Chondrocyte (in vitro differentiated cells): ENCODE data around the gene NPAS2. TPM values are rescaled to one million over a fixed set of nuclear protein-coding genes. Genes with fewer than 3 reads are reported as not detected.
A peak's percentile ranks its signal among the peaks of the same experiment; 100 is the strongest.

Experiments
- DNase-seq: peaks from one replicate; pipeline ENCODE4 v3.0.0; 2021; ENCODE audit warnings: mixed read lengths, low spot score
- H3K27ac Mint-ChIP-seq: one replicate; pipeline ENCODE4 v1.8.0; 2021; ENCODE audit warnings: mild to moderate bottlenecking, moderate library complexity, mixed read lengths; ENCODE audit not compliant: unreplicated experiment
- H3K27me3 Mint-ChIP-seq: 2 replicates; pipeline ENCODE4 v1.8.0; 2021; ENCODE audit warnings: low read depth, mixed read lengths
- H3K36me3 Mint-ChIP-seq: 2 replicates; pipeline ENCODE4 v1.8.0; 2021; ENCODE audit warnings: low read depth, mixed read lengths
- H3K4me1 Mint-ChIP-seq: 2 replicates; pipeline ENCODE4 v1.8.0; 2021; ENCODE audit warnings: low read depth, mild to moderate bottlenecking, mixed read lengths
- H3K4me3 Mint-ChIP-seq: one replicate; pipeline ENCODE4 v1.8.0; 2021; ENCODE audit warnings: mild to moderate bottlenecking, moderate library complexity, mixed read lengths; ENCODE audit not compliant: unreplicated experiment
- H3K9me3 Mint-ChIP-seq: 2 replicates; pipeline ENCODE4 v1.8.0; 2021; ENCODE audit warnings: low read depth, mixed read lengths
- total RNA-seq: library from RNA; stranded (reverse); gene quantifications from 3 replicates; pipeline ENCODE4 v1.2.1, GENCODE V29; 2021
- TF ChIP-seq, protein P1 (sequence below): fragments of 200-600 bp; sonication (generic); IDR thresholded peaks from 2 replicates; pipeline ENCODE4 v1.5.0; 2021; ENCODE audit warnings: antibody characterized with exemption, mild to moderate bottlenecking, moderate library complexity

The NPAS2 gene
- total RNA-seq, 1 donor from 2014 or later = 25.6 TPM

DNA sequence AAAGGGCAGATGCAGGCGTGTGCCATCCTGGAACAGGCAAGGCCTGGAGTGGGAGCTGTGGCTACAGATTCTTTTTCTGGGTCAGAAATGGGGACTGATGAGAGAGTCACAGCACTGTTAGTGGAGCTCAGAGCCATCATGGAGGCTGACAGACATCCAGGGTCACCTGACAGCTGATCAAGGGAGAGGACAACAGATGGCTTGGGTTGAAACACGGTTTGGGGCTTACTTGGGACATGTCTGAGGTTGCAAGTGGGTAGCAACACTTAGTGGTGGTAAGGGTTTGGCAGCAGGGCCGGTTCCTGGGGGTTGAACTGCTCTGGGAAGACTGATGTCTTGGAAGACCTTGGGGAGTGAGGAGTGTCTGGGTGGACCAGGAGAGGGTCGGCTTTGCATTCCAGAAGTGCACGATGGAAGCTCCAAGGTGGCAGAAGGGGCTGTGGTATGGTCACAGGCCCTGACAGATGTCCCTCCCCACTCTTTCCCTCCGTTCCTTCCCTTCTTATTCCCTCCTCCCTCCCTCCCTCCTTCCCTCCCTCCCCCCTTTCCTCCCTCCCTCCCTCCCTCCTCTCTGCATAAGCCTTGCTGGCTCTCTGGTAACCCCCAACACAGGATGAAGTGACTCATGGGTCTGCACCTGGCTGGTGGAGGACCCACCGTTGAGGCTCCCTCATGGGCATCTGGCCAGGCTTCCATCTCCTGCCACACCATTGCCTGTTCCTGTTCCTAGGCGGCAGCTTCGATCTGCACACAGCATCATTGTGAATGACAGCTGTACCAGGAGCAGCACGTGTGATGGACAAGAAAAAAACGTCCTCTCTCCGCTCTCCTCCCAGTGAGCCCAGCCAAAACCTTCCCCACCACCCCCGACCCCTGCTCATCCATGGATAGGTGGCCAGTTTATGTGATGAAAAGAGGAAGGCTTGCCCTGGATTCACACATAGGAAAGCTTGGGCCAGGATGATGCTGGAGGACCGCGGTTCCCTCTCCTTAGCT lies 118.4 kb downstream of the NPAS2 start:
- no peaks in the 10 kb centered on the region for H3K27me3 Mint-ChIP-seq
- DNase-seq = no peak
- H3K27ac Mint-ChIP-seq = no peak overlapping the region
- H3K4me1 Mint-ChIP-seq = peaks cover 31% of the 10 kb centered on the region
- no peaks in the 10 kb centered on the region for H3K9me3 Mint-ChIP-seq
- TF ChIP-seq, protein P1, sequence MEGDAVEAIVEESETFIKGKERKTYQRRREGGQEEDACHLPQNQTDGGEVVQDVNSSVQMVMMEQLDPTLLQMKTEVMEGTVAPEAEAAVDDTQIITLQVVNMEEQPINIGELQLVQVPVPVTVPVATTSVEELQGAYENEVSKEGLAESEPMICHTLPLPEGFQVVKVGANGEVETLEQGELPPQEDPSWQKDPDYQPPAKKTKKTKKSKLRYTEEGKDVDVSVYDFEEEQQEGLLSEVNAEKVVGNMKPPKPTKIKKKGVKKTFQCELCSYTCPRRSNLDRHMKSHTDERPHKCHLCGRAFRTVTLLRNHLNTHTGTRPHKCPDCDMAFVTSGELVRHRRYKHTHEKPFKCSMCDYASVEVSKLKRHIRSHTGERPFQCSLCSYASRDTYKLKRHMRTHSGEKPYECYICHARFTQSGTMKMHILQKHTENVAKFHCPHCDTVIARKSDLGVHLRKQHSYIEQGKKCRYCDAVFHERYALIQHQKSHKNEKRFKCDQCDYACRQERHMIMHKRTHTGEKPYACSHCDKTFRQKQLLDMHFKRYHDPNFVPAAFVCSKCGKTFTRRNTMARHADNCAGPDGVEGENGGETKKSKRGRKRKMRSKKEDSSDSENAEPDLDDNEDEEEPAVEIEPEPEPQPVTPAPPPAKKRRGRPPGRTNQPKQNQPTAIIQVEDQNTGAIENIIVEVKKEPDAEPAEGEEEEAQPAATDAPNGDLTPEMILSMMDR = no peak
- H3K36me3 Mint-ChIP-seq = peaks cover 25% of the 10 kb centered on the region
- H3K4me3 Mint-ChIP-seq = no peak overlapping the region

DNA sequence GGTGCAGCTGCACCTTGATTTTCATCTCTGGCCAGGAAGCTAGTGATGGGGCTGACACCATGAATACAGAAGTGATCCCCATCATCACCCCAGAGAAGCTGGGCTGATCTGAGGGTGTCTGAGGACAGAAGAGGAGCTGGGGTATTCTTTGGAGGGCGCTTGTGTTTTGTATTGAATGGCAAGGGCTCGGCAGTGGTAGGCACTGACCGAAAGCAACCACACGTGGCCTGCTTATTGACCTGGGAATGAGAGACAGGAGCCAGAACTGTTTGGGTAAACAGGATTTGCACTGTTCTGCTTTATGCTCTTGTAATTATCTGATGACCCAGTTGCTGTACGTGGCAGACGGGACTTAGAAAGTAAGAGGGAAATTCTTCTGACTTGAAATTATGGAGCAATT lies 119.5 kb downstream of the NPAS2 start:
- TF ChIP-seq, protein P1 = no peak
- Mint-ChIP-seq H3K4me1 (peaks cover 26% of the 10 kb centered on the region), H3K27ac (no peak overlapping the region), H3K36me3 (peaks cover 23% of the 10 kb centered on the region), H3K4me3 (no peak overlapping the region), H3K27me3 (no peaks in the 10 kb centered on the region), H3K9me3 (no peaks in the 10 kb centered on the region)
- no peak for DNase-seq

DNA sequence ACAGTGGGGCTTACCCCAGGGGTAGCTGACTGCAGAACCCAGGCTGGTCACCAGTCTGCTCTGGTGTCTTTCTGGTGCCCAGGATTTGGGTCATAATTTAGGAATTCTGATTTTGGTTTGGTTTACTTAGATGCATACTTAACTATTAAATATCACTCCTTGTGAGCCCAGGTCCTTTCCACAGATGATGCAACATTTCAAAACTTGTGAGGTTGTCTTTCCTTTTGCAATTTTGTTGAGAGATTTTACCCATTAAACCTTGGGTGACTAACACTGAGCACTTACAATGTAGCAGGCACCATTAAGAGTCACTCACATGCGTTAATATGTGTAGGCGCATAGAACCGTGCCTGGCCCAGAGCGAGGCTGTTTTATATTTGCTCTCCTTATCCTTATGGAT lies 120.3 kb downstream of the NPAS2 start:
- H3K27ac Mint-ChIP-seq = no peak overlapping the region

DNA sequence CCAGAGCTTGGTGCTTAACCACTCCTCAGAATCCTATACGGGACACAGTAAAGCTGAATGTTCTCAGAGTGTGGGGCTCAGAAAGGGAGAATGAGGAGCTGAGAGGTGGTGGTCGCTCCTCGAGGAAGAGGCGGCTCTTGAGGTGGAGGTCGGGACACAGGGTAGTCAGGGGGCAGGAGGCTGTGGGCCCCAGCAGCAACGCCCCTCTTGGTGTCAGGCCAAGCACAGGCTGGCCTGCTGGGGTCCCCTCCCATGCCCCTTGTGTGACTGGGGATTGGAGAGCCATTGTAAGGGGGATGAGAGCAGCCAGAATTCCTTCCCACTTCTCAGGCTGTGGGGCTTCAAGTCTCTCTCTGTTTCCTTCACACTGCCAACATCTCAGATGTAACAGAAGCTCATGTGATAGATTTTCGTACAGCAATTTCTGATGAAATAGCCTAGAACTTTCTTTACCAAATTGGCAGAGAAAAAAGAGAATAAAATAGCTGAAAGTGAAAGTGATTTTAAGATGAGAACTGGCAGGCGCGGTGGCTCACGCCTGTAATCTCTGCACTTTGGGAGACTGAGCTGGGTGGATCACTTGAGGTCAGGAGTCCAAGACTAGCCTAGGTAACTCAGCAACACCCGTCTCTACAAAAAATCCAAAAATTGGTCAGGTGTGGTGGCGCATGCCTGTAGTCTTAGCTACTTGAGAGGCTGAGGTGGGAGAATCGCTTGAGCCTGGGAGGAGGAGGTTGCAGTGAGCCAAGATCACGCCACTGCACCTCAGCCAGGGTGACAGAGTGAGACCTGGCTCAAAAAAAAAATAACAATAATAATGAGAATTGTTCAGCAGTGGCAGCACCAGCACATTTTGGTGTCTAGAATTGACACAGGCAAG lies 121.1 kb downstream of the NPAS2 start:
- Mint-ChIP-seq H3K27ac (peak overlapping the region; percentile 28), H3K9me3 (no peaks in the 10 kb centered on the region)

More for the DNA sequence above, 120.3 kb downstream of the NPAS2 start:
- Mint-ChIP-seq H3K36me3 (peaks cover 22% of the 10 kb centered on the region), H3K4me3 (no peak overlapping the region), H3K9me3 (no peaks in the 10 kb centered on the region), H3K27me3 (no peaks in the 10 kb centered on the region), H3K4me1 (peaks cover 25% of the 10 kb centered on the region)
- no peak for DNase-seq
- TF ChIP-seq, protein P1 = no peak

More for the DNA sequence above, 121.1 kb downstream of the NPAS2 start:
- no peak for DNase-seq
- Mint-ChIP-seq H3K4me1 (peaks cover 18% of the 10 kb centered on the region), H3K27me3 (no peaks in the 10 kb centered on the region), H3K4me3 (no peak overlapping the region), H3K36me3 (peaks cover 27% of the 10 kb centered on the region)
- TF ChIP-seq, protein P1 = no peak
